CD4-positive, alpha-beta T cell treated with Interleukin-15 for 4 hours (primary cell): ENCODE data around the gene GRK5.

Experiments
- DNase-seq: peaks from one replicate; pipeline ENCODE4 v3.0.0-alpha.2; 2020; ENCODE audit warnings: low spot score

The GRK5 gene

DNA sequence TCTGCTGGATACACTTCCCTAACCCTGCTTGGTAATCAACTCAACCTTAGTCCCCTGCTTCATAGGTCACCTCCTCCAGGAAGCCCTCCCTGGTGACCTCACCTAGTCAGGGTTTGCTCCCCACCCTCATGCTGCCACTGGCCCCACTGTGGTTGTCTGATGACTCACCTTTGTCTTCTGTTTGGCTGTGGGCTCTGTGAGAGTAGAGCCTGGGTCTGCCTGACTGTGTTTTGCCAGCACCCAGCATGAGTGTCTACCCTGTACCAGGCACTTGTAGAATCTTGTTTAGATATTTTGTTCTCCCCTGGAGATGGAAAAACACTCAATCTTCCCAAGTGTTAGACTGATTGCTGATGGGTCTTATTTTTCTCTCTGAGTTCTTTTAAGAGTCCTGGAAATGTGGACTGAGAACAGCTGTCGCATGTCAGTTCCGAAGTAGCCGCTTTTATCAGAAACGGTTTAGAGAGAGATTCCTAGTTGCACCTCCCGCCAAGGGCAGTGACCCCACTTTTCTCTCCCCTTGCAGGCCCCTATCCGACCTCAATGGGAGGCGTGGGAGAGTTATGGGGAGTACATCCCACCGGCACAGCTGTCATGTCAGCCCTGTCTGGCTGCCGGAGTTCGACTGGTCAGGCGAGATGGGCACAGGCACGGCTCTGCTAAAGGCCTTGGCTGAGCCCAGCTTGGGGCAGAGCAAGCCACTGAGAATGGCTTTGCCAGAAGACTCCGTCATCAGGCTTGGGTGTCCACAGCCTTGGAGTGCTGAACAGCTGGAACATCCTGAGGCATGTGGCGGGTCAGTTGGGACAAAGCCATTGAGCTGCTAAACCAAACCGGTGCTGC lies 134.3 kb downstream of the GRK5 start:
- peak; percentile 67 for DNase-seq

DNA sequence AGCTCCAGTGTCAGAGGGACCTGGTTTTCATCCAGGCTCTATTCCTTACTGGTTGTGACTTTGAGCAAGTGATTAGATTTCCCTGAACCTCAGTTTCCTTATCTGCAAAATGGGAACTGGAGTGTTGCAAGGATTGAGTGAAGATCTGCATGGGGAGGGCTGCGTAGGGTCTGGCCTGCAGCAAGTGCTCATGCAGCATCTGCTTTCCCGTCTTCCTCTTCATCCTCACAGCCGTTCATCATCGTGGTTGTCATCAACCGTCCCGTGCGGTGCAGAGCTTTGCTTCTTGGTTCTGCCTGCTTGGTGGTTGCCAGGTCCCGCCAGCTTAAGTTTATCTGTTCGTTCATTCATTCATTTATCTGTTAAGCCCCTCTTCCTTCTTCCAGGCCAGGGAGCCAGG lies 135.0 kb downstream of the GRK5 start:
- no peak for DNase-seq

DNA sequence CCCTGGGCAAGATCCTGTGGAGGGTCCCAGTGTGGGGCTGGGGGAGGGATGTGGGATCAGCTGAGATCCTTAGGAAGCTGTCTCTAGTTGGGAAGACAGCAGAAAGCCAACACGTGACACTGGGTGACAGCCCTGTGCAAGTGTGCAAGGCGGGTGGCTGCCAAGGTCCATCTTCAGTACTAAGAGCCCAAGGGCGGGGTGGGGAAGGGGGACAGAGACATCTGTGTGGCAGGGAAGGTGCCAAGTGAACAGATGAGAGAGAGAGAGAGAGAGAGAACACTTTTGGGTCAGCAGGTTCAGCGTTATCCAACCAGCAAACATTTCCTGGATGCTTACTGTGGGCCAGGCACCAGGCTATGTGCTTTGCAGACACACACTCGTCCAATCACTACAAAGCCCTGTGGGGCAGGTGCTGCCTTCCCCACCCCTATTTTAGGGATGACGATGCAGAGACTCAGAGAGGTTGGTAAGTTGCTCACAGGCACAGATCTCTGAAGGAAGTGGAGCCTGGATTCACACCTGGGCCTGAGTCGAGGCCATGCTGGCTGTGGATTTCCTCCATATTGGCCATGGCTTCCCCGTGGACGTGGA lies 135.7 kb downstream of the GRK5 start:
- no peak for DNase-seq

DNA sequence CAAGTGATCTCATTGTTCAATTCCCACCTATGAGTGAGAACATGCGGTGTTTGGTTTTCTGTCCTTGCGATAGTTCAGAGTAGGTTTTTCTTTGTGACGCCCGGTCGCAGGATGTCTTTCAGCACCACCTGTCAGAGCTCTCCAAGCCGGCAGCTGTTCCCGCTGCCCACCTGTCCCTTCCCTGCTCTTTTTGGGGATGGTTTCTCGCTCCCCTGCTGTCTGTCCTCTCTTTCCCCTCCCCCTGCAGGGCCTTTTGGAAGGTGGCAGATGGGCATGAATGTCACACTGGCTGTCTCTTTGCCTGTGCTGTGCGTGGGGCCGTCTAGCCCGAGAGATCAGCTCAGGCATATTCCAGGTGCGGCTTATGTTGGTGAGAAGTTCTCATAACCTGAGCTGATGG lies 137.0 kb downstream of the GRK5 start:
- no peak for DNase-seq

DNA sequence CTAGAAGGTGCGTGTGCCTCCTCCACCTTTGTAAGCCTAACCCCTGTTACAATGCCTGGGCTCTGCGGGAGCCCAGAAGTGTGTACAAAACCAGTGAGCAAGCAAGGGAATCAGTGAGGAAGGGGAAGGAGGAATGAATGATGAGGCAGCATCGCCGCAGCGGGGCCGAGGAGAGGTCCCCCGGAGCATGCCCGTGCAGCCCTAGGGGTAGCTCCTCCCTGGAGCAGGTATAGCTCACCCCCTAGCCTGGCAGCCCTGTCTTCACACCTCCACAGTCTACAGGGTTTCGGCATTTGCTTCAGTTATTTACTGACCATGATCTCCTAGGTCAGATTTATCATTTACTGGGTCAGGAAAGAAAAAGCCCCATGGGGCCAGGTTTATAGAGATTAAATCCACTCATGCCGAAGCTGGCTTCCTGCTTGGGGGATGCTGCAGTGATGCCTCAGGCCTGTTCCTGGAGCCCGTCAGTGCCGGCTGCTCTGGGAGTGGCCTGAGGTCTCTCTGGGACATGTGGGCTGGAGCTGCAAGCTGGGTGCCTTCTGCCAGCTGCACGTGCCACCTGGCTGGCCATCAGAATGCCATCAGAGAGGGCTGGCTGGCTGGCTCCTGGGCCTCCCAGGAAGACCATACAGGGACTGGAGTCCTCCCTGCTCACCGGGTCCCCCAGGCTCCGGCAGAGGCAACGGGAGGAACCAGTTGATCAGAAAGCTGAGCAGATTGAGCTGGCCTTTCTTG lies 138.9 kb downstream of the GRK5 start:
- DNase-seq = no peak

DNA sequence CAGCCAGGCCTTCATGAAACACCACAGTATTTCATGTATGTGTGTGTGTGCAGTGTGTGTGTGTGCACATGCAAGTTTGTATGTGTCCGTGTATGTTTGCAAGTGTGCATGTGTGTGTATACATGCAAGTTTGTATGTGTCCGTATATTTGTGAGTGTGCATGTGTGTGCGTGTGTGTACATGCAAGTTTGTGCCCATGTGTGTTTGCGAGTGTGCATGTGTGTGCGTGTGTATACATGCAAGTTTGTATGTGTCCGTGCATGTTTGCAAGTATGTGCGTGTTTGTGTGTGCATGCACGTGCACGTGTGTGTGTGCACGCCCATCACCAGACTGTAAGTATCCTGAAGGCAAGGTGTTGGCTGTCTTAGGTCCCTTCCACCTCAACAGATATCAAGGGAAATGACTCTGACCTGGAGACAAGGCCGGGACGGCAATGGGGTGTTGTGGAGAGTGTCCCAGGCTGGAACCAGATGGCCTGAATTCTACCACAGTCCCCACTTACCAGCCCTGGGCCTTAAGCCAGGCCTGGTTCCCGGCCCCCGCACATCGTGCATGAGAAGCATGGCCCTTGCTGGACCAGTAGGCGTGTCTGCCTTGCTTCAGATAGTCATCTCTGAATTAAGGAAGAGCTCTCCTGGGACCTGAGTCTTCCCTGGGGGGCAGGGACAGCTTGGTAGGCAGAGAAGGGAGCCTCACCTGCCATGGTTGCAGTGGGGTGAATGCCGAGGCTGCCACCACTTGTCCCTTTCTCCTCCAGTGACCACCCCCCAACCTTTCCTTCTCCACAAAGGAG lies 140.0 kb downstream of the GRK5 start:
- no peak for DNase-seq

DNA sequence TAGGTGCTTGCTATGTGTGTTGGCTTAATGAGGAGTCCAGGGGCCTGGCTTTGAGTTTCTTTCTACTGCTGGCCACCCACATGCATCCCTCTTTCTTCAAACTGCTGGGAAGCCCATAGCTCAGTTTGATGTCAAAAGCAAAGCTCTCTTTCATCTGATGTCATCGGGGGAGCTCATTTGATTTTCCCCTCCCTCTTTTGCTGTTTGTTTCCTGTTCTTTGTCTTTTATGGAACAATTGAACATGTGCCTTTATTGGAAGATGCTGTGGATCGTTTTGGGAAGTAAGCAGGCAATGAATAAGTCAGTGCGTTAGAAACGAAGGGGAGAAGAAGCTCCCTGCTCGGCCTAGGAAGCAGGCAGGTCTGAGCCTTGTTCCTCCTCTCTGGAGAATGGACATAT lies 140.7 kb downstream of the GRK5 start:
- DNase-seq = no peak

DNA sequence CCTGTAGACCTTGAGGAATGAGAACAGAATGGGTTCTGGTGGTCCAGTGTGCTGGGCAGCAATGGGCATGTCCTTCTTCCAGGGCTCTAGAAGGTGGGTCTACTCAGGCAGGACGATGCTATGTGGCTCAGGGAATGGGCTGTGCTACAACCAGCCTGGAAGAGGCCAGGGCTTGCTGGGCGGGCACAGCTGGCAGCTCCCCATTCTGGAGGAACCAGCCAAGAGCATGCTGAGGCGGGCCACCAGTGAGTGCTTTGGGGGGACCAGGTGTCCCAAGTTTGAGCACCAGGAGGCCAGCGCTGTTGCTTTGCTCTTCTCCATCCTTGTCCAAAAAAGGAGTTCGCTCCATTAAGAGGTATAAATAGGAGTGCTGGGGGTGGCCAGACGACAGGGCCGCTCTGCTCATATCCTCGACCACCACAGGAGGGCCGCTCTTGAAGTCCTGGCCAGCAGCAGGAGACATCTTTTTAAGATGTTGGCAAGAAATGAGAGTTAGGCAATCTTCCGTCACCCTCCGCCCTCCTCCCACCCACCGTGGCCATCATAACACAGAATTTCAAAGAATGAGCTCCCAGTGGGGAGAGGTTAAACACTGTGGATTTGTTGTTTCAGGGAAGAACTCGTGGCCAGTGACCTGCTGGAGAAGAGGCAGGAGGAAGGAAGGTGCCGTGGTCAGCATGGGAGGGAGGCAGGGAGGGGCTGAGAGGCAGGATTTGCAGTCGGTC lies 141.3 kb downstream of the GRK5 start:
- no peak for DNase-seq

DNA sequence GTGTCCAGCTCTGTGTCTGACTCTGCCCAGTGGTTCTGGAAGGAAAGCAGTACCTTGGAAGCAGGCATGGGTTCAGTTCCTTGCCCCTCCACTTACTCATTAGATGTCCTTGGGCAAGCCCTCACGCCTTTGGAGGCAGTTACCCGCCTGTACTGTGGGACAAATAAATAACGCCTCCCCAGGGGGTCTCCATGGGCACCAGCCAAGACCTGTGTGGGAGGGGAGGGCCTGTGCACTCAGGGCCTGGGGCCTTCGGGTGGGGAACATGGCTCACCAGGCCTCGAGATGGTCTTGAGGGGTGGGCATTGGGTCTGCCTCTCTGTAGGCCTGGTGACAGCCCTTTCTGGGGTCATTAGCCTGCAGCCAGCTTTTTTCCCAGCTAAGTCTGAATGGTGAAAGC lies 142.0 kb downstream of the GRK5 start:
- no peak for DNase-seq

DNA sequence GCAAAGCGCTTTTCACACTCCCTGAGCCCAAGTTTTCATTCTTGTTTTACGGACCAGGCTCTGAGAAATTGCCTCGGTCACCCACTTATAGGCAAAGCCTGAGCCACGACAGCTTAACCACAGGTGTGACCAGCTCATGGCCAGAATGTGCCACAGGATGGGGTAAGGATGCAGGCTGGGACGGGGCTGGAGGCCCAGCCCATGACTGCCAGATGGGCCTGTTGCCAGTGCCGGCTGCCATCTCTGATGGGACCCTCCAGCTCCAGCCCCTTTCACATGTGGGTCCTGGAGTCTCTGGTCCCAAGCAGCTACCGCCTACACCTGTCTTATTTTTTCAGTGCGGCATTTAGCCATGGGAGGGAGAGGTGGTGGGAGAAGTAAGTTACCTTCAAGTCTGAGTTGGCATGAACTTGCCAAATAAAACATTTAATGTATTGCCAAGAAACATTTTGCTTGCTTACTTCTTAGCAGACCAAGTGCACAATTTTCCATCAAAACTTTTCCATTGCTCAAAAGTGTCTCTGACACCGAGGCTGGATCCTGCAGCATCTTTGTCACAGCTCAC lies 142.6 kb downstream of the GRK5 start:
- no peak for DNase-seq

DNA sequence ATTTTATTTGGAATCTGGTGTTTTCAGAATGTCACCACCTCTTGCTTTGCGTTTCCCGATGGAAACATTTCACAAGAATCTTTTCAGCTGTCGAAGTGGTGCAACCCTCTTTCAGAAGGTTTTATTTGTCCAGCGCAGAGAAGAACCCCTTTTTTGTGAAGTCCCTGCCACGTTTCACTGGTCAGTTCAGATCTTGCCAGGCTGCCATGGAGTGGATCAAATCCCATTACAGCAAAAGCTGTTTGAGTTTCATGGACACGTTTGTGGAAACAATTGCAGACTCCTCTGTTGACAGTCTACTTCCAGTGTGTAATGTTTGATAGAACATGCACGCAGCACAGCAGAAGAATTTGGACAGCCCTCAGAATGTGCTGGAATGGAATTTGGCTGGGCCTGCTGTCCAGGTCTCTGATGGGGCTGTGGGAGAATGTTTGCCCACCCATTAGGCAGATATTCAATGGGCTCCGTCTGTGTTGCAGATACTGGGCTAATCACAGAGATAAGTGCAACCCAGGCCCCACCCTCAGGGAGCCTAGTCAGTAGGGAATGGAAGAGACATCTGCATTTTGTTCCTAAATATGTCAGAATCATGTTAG lies 143.2 kb downstream of the GRK5 start:
- DNase-seq = no peak

DNA sequence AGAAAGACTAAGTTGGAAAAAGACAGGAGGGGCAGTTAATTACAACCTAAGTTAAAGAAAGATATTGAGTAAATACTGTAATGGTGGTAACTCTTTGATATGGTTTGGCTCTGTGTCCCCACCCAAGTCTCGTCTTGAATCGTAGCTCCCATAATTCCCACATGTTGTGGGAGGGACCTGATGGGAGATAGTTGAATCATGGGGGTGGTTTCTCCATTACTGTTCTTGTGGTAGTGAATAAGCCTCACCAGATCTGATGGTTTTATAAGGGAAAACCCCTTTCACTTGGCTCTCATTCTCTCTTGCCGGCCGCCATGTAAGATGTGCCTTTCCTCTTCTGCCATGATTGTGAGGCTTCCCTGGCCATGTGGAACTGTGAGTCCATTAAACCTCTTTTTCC lies 143.8 kb downstream of the GRK5 start:
- DNase-seq = no peak

DNA sequence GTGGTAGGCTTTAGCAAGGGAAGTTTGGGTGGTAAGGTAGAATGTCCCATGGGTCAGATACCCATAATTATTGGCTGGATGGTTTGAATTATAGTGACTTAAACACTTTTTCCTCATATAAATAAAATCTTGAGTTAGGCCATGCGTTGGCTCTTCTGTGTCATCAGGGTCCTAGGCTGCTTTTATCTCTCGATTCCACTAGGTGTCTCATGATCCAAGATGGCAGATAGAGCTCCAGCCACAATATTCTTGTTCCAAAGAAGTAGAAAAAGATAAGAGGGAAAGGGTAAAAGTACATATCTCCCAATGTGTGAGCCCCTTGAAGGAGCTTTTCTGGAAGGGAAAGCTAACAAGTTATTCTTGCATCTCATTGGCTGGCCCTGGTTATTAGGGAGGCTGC lies 144.7 kb downstream of the GRK5 start:
- DNase-seq = no peak

DNA sequence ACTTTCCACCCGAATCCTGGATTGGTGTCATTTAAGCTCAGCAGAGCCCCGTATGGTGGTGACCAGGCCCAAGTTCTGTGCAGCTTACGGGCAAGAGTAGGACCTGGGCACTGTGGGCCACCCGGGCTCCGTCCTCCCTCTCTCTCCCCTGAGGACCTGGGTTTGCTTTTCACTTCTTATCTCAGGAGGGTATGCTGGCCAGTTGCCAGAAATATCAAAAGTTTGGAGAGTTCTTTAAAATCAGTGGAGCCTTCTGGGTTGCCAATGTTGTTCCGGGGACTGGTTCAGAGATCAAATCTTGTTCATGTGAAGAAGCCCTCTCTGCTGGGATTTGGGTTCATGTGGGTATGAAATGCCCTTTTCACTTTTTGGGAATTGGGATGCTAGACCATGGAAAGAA lies 145.4 kb downstream of the GRK5 start:
- DNase-seq = no peak

DNA sequence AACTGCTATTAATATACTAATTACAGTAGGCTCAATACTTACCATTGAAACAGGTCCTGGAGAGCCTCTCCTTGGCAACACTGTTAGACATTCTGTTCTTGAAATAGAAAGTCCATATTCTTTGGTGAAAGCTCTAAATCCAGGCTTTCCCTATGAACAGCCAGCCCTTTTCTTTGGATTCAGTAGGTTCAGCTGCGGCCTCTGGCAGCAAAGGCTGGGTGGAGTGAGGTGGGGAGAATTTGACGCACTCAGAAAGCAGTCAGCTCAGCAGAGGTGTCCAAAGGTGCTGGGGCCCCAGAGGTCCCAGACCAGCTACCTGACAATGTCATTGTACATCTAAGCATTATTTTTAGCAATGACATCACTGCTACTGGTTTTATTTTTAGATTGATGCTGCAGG lies 146.1 kb downstream of the GRK5 start:
- no peak for DNase-seq

DNA sequence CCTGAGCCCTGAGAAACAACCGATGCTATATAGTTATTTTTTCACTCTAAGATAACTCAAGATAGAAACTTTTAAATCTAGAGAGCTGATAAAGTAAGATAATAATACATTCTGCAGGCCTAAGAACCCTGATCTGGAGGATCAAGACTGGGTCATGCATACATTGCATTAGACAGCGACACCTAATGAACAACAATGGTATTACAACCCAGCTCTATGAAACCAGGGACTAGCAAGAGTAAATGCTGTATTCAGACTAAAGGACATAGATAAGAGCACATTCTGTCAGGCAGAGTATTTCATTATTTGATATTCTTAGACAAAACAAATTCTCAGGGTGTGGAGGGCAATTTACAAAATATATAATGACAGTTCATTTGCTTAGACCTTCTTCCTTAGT lies 148.6 kb downstream of the GRK5 start:
- DNase-seq = peak; percentile 10

DNA sequence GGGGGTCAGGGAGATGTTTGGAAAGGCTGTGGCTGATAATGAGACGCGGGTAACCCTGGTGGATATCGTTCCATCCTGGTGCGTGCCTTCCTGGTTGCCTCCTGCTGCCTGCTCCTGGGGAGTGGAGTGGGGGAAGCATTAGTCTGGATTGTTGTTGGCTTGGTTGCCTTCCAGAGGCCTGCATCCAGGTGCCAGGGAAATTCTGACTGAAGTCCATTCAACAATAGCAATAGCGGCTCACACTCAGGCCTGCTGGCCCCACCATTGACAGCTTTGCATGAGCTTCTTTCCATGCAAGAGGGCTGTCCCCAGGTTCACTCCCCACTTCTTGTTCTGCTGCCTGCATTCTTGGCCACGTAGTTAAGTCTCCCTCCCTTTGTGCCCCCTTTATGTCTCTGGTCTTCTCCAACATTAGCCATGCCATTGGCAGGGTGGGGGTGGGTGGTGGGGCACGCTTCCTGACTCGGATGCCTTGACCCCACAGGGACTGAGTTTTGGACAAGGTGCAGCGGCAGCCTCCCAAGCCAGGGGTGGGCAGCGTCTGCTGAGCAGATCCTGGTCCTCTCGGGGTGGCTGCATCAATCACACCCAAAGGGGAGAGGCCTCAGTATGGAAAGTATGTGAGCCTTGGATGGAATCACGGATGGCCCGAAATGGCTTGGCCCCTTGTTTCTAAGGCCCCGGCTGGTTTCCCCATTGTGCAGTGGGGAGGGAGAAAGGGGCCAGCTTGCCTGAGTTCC lies 150.2 kb downstream of the GRK5 start:
- DNase-seq = no peak

DNA sequence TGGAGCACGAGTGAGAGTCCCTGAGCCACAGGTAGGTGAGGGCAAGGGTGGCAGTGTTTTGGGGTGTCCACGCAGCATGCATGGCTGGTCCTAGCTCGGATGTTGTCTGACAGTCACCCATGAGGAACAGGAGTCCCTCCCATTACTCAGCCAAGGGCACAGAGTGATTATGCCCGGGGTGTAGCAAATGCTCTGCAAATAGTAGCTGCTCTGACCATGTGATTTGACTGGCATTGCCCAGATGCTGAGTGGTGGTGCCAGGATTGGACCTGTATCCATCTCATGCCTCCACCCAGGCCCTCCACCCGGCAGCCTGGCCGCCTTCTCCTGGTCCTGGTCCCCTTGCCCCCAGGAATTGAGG lies 150.8 kb downstream of the GRK5 start:
- DNase-seq = no peak

DNA sequence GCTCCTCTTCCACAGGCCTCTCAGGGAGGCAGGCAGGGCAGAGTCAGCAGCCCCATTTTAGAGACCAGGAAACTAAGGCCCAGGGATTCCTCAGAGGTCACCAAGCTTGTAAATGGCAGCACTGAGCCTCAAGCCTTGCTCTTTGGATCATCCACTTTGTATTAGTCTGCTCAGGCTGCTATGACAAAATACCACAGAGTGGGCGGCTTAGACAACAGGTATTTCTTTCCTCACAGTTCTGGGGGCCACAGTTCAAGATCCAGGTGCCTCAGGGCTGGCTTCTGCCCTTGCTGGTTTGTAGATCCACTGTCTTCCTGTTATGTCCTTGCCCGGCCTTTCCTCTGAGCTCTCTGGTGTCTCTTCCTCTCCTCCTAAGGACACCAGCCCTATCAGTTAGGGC lies 151.2 kb downstream of the GRK5 start:
- no peak for DNase-seq

DNA sequence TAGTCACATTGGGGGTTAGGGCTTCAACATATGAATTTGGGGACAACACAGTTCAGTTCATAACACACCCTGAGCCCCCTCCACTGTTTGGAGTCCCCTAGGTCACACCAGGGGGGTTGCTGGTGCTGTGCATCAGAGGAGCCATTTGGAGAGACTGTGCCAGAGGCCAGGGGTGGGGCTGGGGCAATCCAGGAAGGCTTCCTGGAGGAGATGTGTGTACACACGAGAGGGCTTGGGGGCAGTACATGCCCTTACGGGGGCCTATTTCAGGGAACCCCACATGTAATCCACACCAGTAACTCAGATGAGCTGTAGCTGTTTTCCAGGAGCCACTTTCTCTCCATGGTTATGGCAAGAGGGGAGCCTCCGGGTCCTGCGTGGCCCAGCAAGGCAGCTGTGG lies 151.7 kb downstream of the GRK5 start:
- no peak for DNase-seq
